Neutrophil (primary cell): ENCODE results near the gene KCNMB4.

Experiments used
- H3K27ac ChIP-seq: fragments of 200-600 bp; sonication (generic); 2 replicates; pipeline ENCODE4 v1.5.1; 2016; ENCODE audit warnings: mild to moderate bottlenecking, moderate library complexity
- H3K27me3 ChIP-seq: fragments of 200-600 bp; sonication (generic); 2 replicates; pipeline ENCODE4 v1.6.0; 2016; ENCODE audit warnings: mild to moderate bottlenecking
- H3K36me3 ChIP-seq: fragments of 200-600 bp; sonication (generic); 2 replicates; pipeline ENCODE4 v1.5.1; 2017
- H3K4me1 ChIP-seq, 2 experiments: fragments of 200-600 bp in 1 of 2; sonication (generic) in 1 of 2; 1 replicate in 1 of 2; 2 replicates in 1 of 2; pipeline versions ENCODE4 v1.5.1 to v1.6.1; 2013 to 2016; ENCODE audit warnings: low read depth in 1 of 2, low read length in 1 of 2, mild to moderate bottlenecking in 1 of 2, moderate library complexity in 1 of 2; ENCODE audit not compliant: control insufficient read depth in 1 of 2, insufficient read depth in 1 of 2
- H3K4me3 ChIP-seq, 2 experiments: fragments of 200-600 bp in 1 of 2; sonication (generic) in 1 of 2; 1 replicate in 1 of 2; 2 replicates in 1 of 2; pipeline ENCODE4 v1.5.1; 2013 to 2016; ENCODE audit warnings: low read depth in 1 of 2, low read length in 1 of 2, mild to moderate bottlenecking in 1 of 2, moderate library complexity in 1 of 2
- H3K9me3 ChIP-seq: fragments of 200-600 bp; sonication (generic); 2 replicates; pipeline ENCODE4 v1.5.1; 2016
- CTCF ChIP-seq: fragments of 200-600 bp; sonication (generic); IDR thresholded peaks from 2 replicates; pipeline ENCODE4 v1.5.1; 2016; ENCODE audit warnings: antibody characterized with exemption

KCNMB4 gene

GRCh38 chr12:70393787-70394499 lies 27.9 kb downstream of the KCNMB4 start:
- no peak for TF ChIP-seq CTCF
- H3K27me3 ChIP-seq, result no peaks in the 10 kb centered on the region
- H3K4me3 ChIP-seq, result no peak overlapping the region
- no peaks in the 10 kb centered on the region for H3K9me3 ChIP-seq
- no peaks in the 10 kb centered on the region for H3K36me3 ChIP-seq
- H3K27ac ChIP-seq, result no peak overlapping the region
- H3K4me1 ChIP-seq, result no peaks in the 10 kb centered on the region

GRCh38 chr12:70398002-70398401 lies 31.9 kb downstream of the KCNMB4 start:
- Histone ChIP-seq H3K9me3 (no peaks in the 10 kb centered on the region), H3K27ac (no peak overlapping the region), H3K4me3 (no peak overlapping the region), H3K36me3 (no peaks in the 10 kb centered on the region), H3K4me1 (no peaks in the 10 kb centered on the region), H3K27me3 (no peaks in the 10 kb centered on the region)
- no peak for TF ChIP-seq CTCF

- H3K4me1 ChIP-seq, result no peaks in the 10 kb centered on the region
- no peak overlapping the region for H3K4me3 ChIP-seq
- no peaks in the 10 kb centered on the region for H3K9me3 ChIP-seq
- no peak overlapping the region for H3K27ac ChIP-seq
- no peaks in the 10 kb centered on the region for H3K36me3 ChIP-seq
- no peak for TF ChIP-seq CTCF
- no peaks in the 10 kb centered on the region for H3K27me3 ChIP-seq
Observed at GRCh38 chr12:70398862-70399261, 32.8 kb downstream of the KCNMB4 start.

- H3K4me3 ChIP-seq, result no peak overlapping the region
- H3K36me3 ChIP-seq, result no peaks in the 10 kb centered on the region
- no peaks in the 10 kb centered on the region for H3K27me3 ChIP-seq
- H3K27ac ChIP-seq, result no peak overlapping the region
- no peaks in the 10 kb centered on the region for H3K4me1 ChIP-seq
- no peak for TF ChIP-seq CTCF
- no peaks in the 10 kb centered on the region for H3K9me3 ChIP-seq
Observed at GRCh38 chr12:70399311-70399710, 33.2 kb downstream of the KCNMB4 start.

- Histone ChIP-seq H3K27ac (no peak overlapping the region), H3K36me3 (no peaks in the 10 kb centered on the region), H3K4me3 (no peak overlapping the region), H3K9me3 (no peaks in the 10 kb centered on the region), H3K4me1 (no peaks in the 10 kb centered on the region), H3K27me3 (no peaks in the 10 kb centered on the region)
- TF ChIP-seq CTCF, result no peak
Observed at GRCh38 chr12:70400124-70400523, 34.0 kb downstream of the KCNMB4 start.

- Histone ChIP-seq H3K27me3 (no peaks in the 10 kb centered on the region), H3K4me1 (no peaks in the 10 kb centered on the region), H3K27ac (no peak overlapping the region), H3K4me3 (no peak overlapping the region), H3K36me3 (no peaks in the 10 kb centered on the region), H3K9me3 (no peaks in the 10 kb centered on the region)
- TF ChIP-seq CTCF, result no peak
Observed at GRCh38 chr12:70402597-70402996, 36.5 kb downstream of the KCNMB4 start.
